ENCODE results near the gene COL9A3.

The COL9A3 gene

DNA sequence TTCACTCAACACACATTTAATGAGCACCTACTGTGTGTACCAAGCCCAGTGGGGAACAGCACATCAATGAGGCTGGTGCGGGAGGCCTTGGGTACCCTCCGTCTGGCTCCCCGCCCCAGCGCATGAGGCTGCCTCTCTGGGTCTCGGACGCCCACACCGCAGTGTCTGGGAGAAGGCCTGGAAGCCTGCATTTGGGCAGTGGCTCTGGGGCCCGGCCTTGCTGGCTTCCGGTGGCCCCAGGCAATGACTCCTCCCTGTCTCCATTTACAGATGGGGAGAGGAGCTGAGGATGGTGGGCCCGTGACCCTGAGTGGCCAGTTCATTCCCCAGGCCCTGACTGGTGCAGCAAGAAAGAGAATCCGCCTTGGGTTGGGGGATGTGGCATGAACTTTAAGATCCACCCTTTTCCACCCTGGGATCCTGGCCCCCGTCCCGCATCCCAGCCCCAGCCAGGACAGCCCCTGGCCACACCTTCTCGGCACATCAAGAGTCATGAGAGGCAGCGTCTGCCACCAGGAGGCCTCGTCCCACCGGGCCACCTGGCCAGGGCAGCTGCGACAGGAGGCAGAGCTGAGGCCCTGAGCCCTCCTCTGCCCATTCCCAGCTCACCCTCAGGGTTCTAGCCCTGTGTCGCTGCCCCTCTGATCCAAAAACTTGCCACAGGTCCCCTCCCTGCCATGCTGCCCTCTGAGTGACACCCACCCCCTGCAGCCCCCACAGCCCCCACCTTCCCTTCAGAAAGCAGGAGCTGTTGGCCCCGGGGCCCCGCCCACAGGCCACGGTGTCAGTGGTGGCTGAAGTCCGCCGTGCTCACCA lies 38.0 kb upstream of the COL9A3 start:
- DNase-seq = no peak

DNA sequence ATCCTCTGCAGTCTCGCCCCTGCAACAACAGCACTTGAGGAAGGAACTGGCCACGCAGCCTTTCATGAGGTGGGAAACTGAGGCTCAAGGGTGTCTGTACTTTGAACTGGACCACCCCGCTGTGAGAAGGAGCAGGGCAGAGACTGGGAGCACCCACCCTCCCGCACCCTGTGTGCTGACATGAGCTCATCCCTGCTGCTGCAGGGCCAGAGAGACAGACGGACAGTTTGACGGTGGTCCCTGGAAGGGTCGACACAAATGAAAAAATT lies 37.5 kb upstream of the COL9A3 start:
- no peak for DNase-seq

DNA sequence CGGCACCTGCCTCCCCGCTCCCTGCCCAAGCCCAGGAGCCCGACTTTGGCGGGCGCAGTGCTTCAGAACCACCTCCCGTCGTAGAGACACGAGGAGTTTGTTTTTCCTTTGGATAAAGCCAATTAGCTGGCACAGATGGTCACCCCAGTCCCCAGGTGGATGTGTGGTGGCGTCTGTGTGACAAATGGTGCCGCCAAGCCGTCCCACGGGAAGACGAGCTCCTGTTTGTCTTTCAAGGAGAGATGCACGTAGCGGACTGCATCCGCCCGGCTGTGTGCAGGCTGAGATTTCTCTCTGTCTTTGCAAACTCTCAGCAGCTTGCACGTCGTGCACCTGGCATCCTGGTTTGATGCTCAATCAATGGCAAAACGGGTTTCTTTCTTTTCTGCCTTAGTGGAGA lies 36.6 kb upstream of the COL9A3 start:
- peak; percentile 83 for DNase-seq

DNA sequence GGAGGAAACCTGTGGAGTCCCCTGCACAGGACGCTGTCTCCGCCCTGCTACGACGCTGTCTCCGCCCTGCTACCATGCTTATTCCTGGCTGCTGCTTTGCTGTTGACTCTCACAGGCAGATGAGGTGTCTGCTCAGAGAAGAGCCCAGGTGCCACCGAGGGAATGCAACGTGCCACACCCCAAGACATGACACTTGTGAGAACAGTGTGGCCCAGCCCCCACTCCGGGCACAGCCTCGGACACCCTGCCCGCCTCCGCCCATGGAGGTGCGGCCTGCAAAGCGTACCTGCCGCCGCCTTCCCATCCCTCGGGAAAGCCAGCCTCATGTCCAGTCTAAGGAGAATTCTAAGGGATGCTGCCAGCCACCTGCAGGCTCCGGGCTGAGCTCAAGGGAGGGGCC lies 36.2 kb upstream of the COL9A3 start:
- DNase-seq = no peak

DNA sequence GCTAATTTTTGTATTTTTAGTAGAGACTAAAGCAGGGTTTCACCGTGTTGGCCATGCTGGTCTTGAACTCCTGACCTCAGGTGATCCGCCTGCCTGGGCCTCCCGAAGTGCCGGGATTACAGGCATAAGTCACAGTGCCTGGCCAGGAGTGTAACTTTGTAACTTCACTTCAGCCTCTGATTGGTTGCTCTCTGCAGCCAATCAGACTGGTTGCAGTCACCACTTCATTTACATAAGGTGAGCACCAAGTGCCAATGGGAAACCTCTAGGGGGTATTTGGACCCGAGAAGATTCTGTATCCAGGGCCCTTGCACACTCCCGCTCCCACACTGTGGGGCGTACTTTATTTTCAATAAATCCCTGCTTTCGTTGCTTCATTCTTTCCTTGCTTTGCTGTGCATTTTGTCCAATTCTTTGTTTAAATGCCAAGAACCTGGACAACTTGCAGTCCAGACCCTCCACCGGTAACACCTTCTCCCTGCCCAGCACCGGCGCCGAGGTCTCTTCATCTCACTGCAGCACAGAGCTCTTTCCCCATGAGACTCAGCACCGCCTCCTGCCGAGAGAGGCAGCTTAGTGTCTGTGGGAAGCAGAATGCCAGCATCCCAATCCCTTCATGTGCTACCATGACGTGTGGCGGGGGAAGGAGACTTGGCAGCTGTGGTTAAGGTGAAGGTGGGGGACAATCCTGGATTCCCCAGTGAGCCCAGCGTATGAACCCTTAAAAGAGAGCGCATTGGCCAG lies 34.5 kb upstream of the COL9A3 start:
- DNase-seq = no peak

DNA sequence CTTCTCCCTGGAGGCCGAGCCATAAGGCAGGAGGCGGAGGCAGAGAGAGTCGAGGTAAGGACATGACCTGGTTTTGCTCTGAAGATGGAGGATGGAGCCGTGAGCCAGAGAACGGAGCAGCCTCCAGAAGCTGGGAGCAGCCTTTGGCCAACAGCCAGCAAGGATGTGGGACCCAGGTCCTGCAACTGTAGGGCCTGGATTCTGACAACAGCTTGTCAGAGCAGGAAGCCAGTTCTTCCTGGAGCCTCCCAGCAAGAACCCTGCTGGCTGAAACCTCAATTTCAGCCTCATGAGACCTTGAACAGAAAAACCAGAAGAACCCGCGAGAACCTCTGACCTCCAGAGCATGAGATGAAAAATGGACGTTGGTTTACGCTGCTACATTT lies 34.0 kb upstream of the COL9A3 start:
- no peak for DNase-seq

DNA sequence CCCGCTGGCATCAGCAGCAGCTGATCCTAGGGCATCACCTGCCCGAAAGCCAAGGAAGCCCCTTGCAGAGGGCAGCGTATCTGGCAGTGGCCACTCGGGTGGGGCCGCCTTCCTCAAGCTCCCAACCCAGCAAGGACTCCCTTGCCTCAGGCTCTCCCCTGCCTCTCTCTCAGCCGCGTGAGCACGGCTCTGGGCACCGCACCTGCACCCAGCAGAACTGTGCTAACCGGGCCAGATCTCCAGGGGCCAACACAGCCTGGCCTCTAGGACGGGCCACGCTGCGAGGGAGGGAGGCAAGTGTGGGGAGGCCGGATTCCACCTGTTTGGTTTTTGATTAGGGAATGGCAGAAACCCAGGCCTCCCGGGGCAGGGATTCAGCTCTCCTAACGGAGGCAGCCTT lies 32.4 kb upstream of the COL9A3 start:
- no peak for DNase-seq

DNA sequence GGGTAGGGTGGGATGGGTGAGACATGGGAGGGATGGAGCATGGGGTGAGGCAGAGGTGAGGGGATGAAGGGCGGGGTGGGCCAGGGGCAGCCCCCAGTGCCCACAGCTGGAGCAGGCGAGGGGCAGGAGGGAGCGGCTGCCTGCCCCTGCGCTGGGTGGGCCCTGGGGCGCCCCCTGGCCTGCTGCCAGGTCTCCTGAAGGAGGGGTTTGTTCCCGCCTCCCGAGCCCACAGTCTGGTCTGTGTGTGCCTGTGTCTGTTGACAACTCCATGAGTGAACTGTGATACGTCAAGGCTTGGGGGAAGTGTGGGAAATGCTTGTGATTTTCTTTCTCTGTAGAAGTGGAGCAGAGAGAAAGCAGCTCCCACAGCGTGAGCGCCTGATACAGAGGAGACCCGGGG lies 31.5 kb upstream of the COL9A3 start:
- no peak for DNase-seq

DNA sequence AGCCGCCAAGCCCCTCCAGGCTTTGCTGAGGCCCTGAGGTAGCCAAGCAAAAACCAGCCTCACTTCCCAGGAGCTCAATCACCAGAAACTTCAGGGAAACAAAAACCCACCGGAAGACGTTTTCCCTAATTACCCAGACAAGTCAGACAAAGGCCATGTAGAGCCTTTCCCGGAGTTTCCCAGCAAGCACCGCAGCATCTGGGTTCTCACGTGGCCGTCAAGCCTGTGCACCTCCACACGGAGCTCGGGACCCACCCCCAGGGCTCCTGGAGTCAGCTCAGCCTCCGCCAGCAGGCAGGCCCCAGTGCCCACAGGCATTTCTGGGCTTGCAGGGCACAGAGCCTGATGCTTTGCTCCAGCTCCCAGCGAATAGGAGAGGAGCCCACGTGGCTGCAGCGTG lies 30.7 kb upstream of the COL9A3 start:
- no peak for DNase-seq

DNA sequence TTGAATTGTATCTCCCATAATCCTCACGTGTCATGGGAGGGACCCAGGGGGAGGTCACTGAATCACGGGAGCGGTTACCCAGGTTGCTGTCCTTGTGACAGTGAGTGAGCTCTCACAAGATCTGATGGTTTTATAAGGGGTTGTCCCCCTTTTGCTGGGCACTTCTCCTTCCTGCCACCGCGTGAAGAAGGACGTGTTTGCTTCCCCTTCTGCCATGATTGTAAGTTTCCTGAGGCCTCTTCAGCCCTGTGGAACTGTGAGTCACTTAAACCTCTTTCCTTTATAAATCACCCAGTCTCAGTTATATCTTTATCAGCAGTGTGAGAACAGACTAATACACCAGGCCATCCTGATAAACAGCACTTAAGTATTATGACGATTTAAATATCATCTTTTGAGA lies 29.5 kb upstream of the COL9A3 start:
- DNase-seq = no peak

DNA sequence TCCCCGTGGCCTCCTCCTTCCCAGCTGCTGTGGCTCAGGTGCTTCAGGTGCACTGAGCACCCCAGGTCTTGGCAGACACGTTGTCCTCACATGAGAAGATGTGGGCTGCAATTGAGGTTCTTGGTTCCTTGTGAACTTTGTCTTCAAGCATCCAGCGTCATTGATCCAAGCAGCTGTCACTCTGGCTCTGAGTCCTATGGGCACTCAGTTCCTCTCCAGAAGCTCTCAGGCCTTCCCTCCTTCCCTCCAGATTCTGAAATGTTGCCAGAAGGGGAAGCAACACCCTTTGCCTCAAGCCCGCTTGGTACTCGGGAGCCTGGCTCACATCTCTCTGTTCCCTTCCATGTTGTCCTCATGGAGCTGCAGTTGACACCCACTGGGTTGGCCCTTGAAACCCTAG lies 29.0 kb upstream of the COL9A3 start:
- no peak for DNase-seq

DNA sequence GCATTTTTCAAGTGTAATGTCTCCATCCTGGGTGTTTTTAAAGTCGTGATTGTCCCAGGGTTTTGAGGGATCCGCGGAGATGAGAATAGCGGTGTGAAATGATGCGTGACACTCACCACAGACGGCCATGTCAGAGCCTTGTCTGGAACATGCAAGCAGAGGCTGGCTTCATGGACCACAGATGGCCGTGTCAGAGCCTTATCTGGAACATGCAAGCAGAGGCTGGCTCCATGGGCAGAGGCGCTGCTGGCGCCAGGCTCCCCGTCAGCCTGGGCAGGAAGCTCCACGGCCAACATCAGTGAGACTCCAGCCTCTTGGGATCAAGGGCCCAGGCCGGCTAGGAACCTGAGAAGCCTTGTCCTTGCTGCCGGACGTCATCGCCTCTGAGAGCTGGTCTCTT lies 28.2 kb upstream of the COL9A3 start:
- DNase-seq = no peak

DNA sequence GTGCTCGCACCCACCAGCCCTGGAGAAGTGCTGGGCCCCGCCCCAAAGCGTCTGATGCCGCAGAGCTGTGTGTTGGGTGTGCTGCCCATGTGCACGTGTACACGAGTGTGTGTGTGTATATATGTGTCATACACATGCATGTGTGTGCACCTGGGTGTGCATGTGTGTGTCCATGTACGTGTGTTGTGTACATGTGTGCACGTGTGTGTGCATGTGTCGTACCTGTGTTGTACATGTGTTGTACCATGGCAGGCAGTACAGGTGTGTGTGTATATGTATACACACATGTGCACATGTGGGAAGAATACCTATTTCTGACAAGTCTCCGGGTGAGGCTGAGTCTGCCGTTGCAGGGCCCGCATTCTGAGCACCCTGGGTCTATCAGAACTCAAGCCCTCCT lies 26.8 kb upstream of the COL9A3 start:
- DNase-seq = no peak

DNA sequence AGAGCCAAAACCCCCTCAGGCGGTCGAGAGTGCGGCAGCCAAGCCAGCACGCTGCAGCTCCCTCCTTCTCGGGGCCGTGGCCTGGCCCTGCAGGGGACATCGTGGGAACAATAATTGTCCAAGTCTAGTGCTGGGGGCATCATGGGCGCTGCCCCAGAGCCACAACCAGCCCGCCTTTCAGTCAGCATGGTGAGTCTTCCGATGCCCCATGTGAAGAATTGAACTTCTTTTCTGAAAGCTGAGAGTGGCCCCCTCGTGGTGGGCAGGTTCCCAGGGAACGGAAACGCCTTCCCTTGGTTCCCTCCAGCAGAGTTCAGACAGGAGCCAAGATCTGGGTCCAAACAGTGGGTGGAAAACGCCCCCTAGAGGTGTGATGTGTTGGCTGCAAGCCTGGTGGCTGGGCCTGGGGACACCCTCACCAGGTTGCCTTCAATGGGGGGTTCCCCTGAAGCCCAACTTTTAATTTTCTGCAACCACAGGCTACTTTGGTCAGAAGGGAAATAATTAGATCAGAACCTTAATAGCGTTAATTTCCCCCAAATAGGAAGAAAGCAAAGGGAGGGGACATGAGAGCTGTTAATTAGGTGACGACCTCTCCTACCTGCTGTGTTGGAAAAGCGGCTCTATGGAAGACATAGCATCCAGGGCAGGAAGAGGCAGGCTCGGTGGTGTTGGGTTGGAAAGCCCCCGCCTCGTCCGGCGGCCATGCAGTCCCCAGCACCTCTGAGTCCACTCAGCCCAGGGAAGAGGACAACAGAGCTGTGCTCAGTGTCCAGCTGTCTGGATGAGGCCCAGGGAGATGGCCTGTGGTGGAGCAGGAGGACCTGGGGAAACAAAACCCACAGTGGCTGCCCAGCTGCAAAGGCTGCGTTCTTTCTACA lies 25.3 kb upstream of the COL9A3 start:
- DNase-seq = peak; percentile 79

DNA sequence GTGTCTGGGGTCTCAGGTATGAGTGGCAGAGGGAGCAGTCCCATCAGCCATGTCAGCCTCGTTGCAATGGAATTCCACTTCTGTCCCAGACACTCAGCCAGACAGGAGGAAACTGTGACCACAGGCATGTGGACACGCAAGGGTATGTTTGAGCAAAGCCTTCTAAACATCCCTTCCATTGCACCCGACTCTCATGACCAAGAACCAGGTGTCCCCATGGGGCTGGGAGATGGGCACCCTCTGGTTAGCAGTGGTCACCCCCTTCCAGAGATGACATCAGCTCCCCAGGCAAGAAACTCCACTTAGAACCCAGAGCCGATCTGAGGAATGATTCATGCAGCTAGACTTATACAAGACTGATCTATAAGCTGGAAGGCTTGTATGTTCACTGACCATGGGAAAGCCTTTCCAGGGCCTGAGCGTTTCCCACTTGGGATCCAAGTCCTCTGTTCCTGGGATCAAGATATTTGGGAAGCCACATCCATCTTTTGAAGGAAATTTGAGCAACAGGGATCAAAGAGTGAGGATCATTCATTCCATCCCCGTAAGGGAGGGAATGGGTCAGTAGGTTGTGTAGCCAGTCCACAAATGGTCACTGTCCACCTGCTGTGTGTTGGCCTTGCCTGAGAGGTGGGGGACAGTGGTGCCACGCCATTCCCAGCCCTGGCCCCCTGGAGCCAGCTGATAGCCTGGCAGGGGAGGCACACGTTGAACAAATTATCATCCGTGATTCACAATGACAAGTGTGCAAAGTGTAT lies 24.5 kb upstream of the COL9A3 start:
- DNase-seq = no peak

DNA sequence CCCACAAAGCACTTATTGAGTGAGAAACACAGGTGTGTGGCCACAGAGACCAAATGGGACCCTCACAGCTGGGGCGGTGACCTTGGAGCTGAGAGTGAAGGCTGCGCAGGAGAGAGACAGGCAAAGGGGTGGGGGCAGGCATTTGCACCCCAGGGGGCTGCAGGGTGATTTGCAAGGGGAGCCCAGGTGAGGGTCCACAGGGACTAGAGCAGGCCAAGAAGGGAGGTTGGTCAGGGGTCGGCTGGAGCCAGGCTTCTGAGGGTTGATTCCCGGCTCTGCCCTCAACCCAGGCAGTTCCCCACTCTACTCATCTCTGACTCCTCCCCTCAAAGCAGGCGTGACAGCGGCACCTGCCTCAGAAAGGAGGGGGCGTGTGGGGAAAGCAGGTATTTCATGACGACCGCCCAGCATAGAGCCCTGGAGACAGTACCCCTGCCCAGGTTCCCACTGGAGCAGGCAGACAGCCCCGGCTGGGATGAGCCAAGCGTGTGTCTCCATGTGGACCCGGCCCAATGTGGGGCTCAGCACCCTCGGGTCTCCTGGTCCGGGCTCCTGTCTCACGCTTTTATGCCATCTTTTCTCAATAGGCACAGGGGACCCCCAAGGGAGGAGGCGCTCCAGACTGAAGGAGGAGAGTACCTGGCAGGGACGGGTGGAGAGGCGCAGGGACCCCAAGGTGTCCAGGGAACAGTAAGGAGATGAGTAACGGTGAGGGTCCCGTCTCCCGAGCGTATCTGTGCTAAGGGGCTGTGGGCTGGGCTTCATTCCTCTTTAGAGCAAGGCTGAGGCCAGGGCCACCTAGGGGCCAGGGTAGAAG lies 23.7 kb upstream of the COL9A3 start:
- no peak for DNase-seq

DNA sequence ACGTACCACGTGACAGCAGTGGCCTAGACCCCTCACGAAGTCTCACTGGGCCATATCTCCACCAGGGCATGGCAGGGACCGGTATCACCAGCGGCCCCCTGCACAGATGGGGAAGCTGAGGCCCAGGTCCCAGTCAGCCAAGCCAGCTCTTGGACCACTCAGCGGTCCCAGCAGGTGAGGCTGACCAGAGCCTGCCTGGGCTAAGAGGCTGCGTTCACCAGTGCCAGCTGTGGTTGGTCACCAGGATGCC lies 23.2 kb upstream of the COL9A3 start:
- DNase-seq = no peak

DNA sequence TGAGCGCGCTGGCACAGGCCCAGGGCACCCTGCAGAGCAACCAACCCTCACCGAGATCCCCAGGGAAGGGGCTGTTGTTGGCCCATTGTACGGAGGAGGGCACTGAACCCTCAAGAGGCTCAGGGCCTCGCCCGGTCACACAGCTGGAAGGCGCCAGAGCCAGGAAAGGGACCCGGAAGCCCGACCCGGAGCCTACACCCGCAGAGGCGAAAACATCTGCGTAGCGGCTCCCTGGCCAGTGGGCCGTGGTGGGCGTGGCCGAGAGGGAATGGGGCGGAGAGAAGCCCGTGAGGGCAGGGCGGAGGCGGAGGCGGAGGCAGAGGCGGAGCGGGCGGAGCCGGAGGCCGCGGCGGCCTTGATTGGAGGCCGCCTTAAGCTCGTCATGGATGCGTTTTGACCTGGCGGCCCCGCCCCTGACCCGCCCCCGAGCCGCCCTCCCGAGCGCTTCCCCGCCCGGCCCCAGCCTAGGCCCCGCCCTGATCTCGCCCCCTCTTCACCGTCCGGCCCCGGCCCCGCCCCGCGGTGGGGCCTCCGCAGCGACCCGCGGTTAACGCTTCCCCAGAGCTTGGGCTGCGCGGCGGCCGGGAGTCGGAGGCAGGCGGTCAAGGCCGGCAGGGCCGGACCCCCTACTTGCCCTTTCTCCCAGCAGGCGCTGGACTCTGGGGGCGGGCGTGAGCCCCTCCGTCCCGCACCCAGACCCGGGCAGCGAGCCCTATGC lies 22.7 kb upstream of the COL9A3 start:
- peak; percentile 62 for DNase-seq

DNA sequence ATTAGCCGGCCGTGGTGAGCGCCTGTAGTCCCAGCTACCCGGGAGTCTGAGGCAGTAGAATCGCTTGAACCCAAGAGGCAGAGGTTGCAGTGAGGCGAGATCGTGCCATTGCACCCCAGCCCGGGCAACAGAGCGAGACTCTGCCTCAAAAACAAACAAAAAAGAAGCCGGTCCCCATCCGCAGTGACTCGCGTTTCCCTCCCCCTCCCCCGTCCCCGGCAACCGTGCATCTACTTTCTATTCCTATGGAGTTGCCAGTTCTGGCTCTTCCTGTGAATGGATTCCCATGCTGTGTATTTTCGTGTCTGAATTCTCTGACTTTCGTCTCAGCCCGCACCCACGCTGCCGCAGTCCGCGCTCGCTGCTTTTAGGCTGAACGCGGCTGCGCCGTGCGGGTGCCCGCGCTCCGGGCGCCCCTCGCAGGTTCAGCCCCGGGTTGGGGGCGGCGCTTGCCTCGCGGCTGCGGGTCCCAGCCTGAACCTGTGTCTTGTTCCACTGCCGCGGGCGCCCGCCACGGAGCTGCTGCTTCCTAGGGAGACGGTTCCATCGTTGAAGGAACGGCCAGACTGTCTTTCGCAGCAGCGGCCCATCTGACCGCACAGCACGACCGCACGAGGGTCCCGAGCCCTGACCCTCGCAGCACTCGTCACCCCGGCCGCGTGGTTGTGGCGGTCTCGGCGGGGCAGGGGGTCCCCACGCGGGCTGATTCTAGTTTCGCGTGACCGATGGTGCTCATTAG lies 21.7 kb upstream of the COL9A3 start:
- DNase-seq = no peak

DNA sequence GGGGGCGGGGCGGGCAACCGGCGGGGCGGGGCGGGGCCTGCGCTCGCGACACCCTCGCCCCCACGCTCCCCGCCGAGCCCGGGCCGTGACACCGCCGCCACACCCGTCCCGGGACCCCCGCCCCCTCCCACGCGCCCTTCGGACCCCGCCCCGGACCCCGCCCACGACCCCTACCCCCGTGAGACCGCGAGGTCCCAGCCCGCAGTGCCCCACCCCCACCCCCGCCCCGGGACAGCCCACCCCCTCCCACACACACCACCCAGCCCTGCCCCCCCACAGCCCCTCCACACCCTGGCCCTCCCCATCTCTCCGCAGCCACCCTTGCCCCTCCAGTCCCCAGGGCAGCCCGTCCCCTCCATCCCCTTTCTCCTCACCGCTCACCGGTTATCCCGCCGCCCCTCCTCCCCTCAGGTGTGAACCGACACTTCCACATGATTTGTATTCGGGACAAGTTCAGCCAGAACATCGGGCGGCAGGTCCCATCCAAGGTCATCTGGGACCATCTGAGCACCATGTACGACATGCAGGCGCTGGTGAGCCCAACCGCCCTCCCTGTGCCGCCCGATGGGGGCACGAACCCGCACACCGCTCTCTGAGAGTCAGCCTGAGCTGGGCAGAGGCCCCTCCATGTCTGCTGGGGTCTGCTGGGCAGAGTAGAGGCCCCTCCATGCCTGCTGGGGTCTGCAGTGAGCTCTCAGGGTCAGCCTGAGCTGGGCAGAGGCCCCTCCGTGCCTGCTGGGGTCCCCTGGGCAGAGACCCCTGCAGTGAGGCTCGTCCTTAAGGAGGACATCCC lies 20.0 kb upstream of the COL9A3 start:
- DNase-seq = no peak
